Caco-2 (cell line): Measurements from ENCODE around the gene UTS2. TPM values are rescaled to one million over a fixed set of nuclear protein-coding genes. Genes with fewer than 3 reads are reported as not detected.

Experiments used
- BruUV-seq: library from RNA; stranded (reverse); fragments of 400-500 nt; replicated peaks from 2 replicates; lab custom pipeline; 2021; lab: Mats Ljungman, UMichigan
- CTCF ChIA-PET: fragments of 300-600 bp; sonication (Branson Sonifier 250); formaldehyde crosslinking; loops from one replicate; lab custom pipeline; 2022; ENCODE audit warnings: antibody characterized with exemption; lab: Charles Lee
- POLR2A ChIA-PET: fragments of 300-600 bp; sonication (Branson Sonifier 250); formaldehyde crosslinking; loops from one replicate; lab custom pipeline; 2022; ENCODE audit warnings: antibody characterized with exemption; lab: Charles Lee
- DNase-seq, 2 experiments: peaks; one replicate each; pipeline versions ENCODE4 v3.0.0 to v3.0.0-alpha.2; 2020 to 2022
- H3K27me3 ChIP-seq: replicated peaks from 2 replicates; pipeline ENCODE4 v1.6.0; 2011; ENCODE audit warnings: low read length; ENCODE audit not compliant: control insufficient read depth, insufficient read depth
- H3K36me3 ChIP-seq: 2 replicates; pipeline ENCODE4 v1.5.1; 2011; ENCODE audit warnings: low read length; ENCODE audit not compliant: control insufficient read depth, insufficient read depth
- H3K4me1 ChIP-seq: fragments of 250-450 bp; sonication (Bioruptor Pico); 2 replicates; pipeline ENCODE4 v1.5.1; 2020; ENCODE audit warnings: mild to moderate bottlenecking
- H3K4me3 ChIP-seq: 2 replicates; pipeline ENCODE4 v1.5.1; 2011; ENCODE audit warnings: low read depth, mild to moderate bottlenecking, control low read depth, low read length
- H3K9me3 ChIP-seq: fragments of 250-450 bp; sonication (Bioruptor Pico); 2 replicates; pipeline ENCODE4 v1.5.1; 2020; ENCODE audit warnings: mild to moderate bottlenecking, moderate library complexity
- H3K27ac Mint-ChIP-seq: one replicate; pipeline ENCODE4 v1.8.0; 2022; ENCODE audit warnings: mixed read lengths; ENCODE audit not compliant: unreplicated experiment
- H3K27me3 Mint-ChIP-seq: one replicate; pipeline ENCODE4 v1.8.0; 2022; ENCODE audit warnings: mixed read lengths; ENCODE audit not compliant: insufficient read depth, unreplicated experiment
- H3K36me3 Mint-ChIP-seq: one replicate; pipeline ENCODE4 v1.8.0; 2022; ENCODE audit warnings: mild to moderate bottlenecking, mixed read lengths; ENCODE audit not compliant: insufficient read depth, unreplicated experiment
- H3K4me1 Mint-ChIP-seq: one replicate; pipeline ENCODE4 v1.8.0; 2022; ENCODE audit warnings: low read depth, mixed read lengths; ENCODE audit not compliant: unreplicated experiment
- H3K4me3 Mint-ChIP-seq: one replicate; pipeline ENCODE4 v1.8.0; 2022; ENCODE audit warnings: mild to moderate bottlenecking, moderate library complexity, mixed read lengths; ENCODE audit not compliant: unreplicated experiment
- H3K9me3 Mint-ChIP-seq: one replicate; pipeline ENCODE4 v1.8.0; 2022; ENCODE audit warnings: mixed read lengths; ENCODE audit not compliant: unreplicated experiment
- intact Hi-C: fragments of 100-400 bp; cut with micrococcal nuclease; formaldehyde crosslinking; loops from one replicate; pipeline ENCODE4 v1.10.0; 2022; ENCODE audit not compliant: unreplicated experiment
- total RNA-seq: library from RNA; stranded (reverse); gene quantifications from 2 replicates; pipeline ENCODE4 v1.2.3, GENCODE V29; 2022
- TF ChIP-seq, protein P1 (sequence below), 2 experiments: fragments of 200-600 bp in 1 of 2; IDR thresholded peaks; 1 replicate in 1 of 2; 2 replicates in 1 of 2; pipeline versions ENCODE4 v1.5.1 to v1.8.0; 2011 to 2022; ENCODE audit warnings: antibody characterized with exemption in 1 of 2, control low read depth in 1 of 2, inconsistent platforms in 1 of 2, low read depth in 1 of 2, low read length in 1 of 2, mild to moderate bottlenecking in 1 of 2, moderate library complexity in 1 of 2; ENCODE audit not compliant: insufficient read depth in 1 of 2, severe bottlenecking in 1 of 2, unreplicated experiment in 1 of 2

The UTS2 gene
- total RNA-seq, 1 experiment from 2014 or later = 10.8 TPM

GRCh38 chr1:7885513-7886404, 32.9 kb upstream of the UTS2 start:
- DNase-seq = peak; percentile 57 to 79
- Histone ChIP-seq H3K36me3 (no peaks in the 10 kb centered on the region), H3K4me1 (no peaks in the 10 kb centered on the region), H3K9me3 (no peaks in the 10 kb centered on the region), H3K27me3 (no peaks in the 10 kb centered on the region), H3K4me3 (no peak overlapping the region)
- TF ChIP-seq, protein P1, sequence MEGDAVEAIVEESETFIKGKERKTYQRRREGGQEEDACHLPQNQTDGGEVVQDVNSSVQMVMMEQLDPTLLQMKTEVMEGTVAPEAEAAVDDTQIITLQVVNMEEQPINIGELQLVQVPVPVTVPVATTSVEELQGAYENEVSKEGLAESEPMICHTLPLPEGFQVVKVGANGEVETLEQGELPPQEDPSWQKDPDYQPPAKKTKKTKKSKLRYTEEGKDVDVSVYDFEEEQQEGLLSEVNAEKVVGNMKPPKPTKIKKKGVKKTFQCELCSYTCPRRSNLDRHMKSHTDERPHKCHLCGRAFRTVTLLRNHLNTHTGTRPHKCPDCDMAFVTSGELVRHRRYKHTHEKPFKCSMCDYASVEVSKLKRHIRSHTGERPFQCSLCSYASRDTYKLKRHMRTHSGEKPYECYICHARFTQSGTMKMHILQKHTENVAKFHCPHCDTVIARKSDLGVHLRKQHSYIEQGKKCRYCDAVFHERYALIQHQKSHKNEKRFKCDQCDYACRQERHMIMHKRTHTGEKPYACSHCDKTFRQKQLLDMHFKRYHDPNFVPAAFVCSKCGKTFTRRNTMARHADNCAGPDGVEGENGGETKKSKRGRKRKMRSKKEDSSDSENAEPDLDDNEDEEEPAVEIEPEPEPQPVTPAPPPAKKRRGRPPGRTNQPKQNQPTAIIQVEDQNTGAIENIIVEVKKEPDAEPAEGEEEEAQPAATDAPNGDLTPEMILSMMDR (IDR thresholded peaks at IDR 0.05; ENCODE audit: insufficient read depth in 1 of 2, low read depth in 1 of 2, low read length in 1 of 2, severe bottlenecking in 1 of 2, unreplicated experiment in 1 of 2) = no peak
- no TSS peak for BruUV-seq
- Mint-ChIP-seq H3K27ac (no peak overlapping the region), H3K4me1 (no peaks in the 10 kb centered on the region), H3K4me3 (peak overlapping the region; percentile 47), H3K27me3 (no peaks in the 10 kb centered on the region), H3K36me3 (no peaks in the 10 kb centered on the region), H3K9me3 (no peaks in the 10 kb centered on the region)
- ChIA-PET CTCF (no interaction called here), POLR2A (no interaction called here)
- intact Hi-C loops = no loop called here

- Histone ChIP-seq H3K4me3 (no peak overlapping the region), H3K36me3 (no peaks in the 10 kb centered on the region), H3K9me3 (no peaks in the 10 kb centered on the region), H3K4me1 (no peaks in the 10 kb centered on the region), H3K27me3 (no peaks in the 10 kb centered on the region)
- ChIA-PET POLR2A (no interaction called here), CTCF (no interaction called here)
- TF ChIP-seq, protein P1 (IDR thresholded peaks at IDR 0.05; ENCODE audit: insufficient read depth in 1 of 2, low read depth in 1 of 2, low read length in 1 of 2, severe bottlenecking in 1 of 2, unreplicated experiment in 1 of 2) = no peak
- no peak overlapping the region for H3K4me3 Mint-ChIP-seq
- H3K27me3 Mint-ChIP-seq = no peaks in the 10 kb centered on the region
- no peak overlapping the region for H3K27ac Mint-ChIP-seq
- H3K36me3 Mint-ChIP-seq = no peaks in the 10 kb centered on the region
- BruUV-seq = no TSS peak
- no peaks in the 10 kb centered on the region for H3K4me1 Mint-ChIP-seq
- intact Hi-C loops = no loop called here
- no peak for DNase-seq
- no peaks in the 10 kb centered on the region for H3K9me3 Mint-ChIP-seq
Observed at GRCh38 chr1:7884757-7885156, 31.9 kb upstream of the UTS2 start.

GRCh38 chr1:7879228-7879627, 26.4 kb upstream of the UTS2 start:
- TF ChIP-seq, protein P1 (IDR thresholded peaks at IDR 0.05; ENCODE audit: insufficient read depth in 1 of 2, low read depth in 1 of 2, low read length in 1 of 2, severe bottlenecking in 1 of 2, unreplicated experiment in 1 of 2) = peak in 1 of 2 experiments; percentile 14
- POLR2A ChIA-PET = no interaction called here
- Mint-ChIP-seq H3K4me1 (no peaks in the 10 kb centered on the region), H3K27ac (no peak overlapping the region), H3K9me3 (no peaks in the 10 kb centered on the region), H3K27me3 (no peaks in the 10 kb centered on the region), H3K4me3 (no peak overlapping the region), H3K36me3 (no peaks in the 10 kb centered on the region)
- Histone ChIP-seq H3K4me3 (no peak overlapping the region), H3K36me3 (no peaks in the 10 kb centered on the region), H3K4me1 (no peaks in the 10 kb centered on the region), H3K9me3 (no peaks in the 10 kb centered on the region), H3K27me3 (no peaks in the 10 kb centered on the region; the same call in 1 of the 2 replicates)
- CTCF ChIA-PET = no interaction called here
- intact Hi-C loops = no loop called here
- no peak for DNase-seq
- no TSS peak for BruUV-seq
